HG02588 (cell line): ENCODE results near the gene AP3D1.

Source experiments
- ATAC-seq: cut with Tn5 transposase; IDR thresholded peaks from one replicate; pipeline ENCODE4 v1.9.1; 2021; ENCODE audit warnings: mild to moderate bottlenecking, moderate library complexity; ENCODE audit not compliant: unreplicated experiment

AP3D1 gene

GRCh38 chr19:2113439-2114211 lies 37.7 kb downstream of the AP3D1 start:
- ATAC-seq: no peak

DNA sequence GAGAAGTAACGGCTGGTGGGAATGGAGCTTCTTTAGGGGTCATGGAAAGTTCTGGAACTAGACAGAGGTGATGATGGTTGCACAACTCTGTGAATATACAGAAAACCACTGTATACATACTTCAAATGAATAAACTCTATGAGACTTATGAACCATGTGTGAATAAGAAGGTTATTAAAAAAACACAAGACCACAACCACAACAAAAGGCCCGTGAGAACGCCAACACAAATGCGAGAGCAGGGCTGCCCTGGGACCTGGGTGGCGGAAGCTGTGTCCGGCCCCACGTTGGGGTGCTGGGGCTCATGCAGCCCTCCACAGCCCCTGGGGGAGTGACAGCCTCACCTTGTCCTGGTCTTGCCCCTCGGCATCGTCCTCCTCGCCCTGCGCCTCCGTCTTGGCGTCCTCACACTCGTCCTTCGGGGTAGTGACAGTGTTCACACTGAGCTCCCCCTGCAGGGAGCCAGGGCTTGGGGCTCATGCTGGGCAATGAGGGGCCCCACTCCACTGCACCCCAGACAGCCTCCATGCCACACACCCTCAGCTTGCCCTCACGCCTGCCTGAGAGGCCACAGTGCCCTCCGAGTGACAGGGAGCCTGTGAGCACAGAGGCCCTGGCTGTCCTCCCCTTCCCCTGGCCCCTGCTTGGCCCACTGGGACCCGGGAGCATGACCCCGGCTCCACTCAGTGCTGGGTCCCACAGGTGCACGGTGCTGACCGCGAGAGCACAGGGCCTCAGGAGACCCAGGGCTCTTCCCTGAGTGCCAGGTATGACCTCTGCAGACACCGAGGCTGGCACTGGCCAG lies 38.6 kb downstream of the AP3D1 start:
- ATAC-seq: no peak

DNA sequence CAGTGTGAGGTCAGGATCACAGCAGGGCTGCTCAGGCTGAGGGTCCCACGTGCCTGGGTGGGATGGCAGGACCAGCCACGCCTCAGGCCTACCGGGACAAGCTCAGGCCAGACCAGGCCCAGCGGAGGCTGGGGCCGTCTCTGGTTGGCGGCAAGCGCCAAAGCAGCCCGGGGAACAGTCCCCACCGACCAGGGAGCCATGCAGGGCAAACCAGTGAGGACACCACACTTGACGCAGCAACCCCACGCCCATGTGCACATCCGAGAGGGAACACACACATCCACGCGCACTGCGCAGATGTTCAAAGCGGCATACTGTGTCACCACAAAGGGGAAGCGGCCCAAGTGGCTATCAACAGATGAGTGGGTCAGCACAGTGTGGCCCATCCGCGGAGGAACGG lies 39.5 kb downstream of the AP3D1 start:
- ATAC-seq: no peak

DNA sequence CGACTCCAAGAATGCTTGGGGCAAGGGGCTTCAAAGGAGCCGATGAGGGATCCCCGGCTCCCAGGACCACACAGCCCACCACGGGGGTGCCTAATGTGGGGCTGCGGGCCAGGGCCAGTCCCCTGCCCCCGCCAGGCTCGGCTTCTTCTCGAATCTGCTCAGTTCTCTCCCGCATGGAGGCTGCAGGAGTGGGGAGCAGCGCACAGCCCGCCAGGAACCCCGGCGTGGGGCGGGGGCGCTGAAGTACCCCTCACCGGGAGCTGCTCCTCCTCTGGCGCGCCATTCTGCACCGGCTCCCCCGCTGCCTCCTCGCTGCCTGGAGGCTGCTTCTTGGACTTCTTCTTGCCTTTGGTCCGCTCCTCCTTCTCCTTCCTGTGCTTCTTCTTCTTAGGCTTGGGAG lies 39.9 kb downstream of the AP3D1 start:
- ATAC-seq: no peak

DNA sequence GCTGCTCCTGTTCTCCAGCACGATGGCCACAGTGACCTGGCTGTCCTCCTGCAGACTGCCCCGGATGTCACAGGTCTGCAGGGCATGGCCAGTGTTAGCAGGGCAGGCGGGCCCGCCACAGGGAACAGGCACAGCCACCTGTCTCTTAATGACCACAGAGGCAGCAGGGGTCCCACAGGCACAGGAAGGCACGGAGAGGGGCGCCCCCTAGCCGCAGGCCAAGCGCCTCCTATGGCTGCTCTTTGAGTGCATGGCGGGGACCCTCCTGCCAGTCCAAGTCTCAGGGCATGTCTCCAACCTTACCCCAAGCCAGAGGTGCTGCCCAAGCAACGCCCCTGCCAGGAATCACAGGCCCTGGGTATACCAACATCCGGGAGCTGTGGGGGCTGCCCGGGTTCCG lies 40.5 kb downstream of the AP3D1 start:
- ATAC-seq: no peak

GRCh38 chr19:2109046-2109864 lies 42.1 kb downstream of the AP3D1 start:
- ATAC-seq: no peak

DNA sequence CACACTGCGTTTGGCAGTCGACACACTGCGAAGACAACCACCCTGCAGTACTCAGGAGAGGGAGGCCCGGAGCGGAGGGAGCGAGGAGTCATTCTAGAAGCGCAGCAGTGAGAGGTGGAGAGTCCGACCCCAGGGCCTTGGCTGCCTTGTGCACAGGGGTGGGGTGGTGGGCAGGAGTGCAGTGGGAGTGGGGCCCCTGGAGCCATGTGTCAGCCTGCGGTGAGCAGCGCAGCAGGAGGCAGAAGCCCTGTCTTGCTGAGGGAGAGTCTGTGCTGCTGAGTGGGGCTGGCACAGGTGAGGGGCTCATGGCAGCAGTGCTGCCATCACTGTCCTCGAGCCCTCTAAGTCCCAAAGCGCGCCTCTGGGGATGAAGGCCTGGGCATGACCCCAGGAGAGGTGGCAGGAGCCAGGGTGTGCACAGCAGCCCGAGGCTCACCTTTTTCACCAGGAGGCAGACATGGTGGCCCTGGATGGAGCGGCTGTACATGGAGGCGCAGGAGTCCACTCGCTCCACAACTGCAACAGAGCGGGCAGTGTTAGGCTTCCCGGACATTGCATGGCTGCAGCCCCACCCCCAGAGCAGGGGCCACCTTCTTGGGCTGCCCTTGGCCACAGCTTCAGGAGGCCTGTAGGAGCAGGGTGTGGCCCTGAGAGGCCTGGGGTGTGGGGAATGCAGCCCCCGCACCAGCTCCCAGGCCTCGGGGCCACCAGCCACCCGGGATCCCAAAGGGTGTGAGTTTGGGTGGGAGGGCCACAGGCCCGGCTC lies 42.9 kb downstream of the AP3D1 start:
- ATAC-seq: no peak

DNA sequence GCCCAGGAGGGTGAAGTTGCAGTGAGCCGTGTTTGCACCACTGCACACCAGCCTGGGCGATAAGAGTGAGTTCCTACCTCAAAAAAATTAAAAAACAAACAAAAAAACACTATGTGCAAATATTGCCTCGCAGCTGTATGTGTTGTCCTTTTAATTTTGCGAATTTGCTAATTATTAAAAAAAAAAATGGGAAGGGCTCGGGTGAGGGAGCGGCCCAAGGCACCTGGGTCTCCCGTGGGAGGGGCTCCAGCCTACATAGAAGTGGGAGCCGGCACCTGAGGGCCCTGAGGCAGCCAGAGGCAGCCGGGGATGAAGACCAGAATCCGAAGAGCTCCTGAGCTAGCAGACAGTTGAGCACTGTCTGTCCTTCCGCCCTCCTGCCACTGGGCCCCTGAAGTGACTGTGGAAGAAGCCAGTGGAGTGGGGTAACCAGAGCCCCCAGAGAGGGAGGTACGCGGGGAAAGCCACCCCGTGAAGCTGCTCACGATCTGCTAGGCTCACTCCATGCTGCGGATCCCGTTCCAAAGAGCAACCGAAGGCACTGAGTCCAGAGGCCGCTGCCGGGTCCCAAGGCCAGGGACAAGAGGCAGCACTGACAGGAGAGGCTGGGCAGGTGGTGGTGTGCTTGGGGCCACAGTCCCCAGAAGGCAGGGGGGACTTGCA lies 48.2 kb downstream of the AP3D1 start:
- no peak for ATAC-seq

GRCh38 chr19:2101417-2102335 lies 49.7 kb downstream of the AP3D1 start:
- no peak for ATAC-seq

- no peak for ATAC-seq
Observed at GRCh38 chr19:2100719-2101061, 50.7 kb downstream of the AP3D1 start.

- no peak for ATAC-seq
Observed at GRCh38 chr19:2099937-2100718, 51.2 kb downstream of the AP3D1 start.

DNA sequence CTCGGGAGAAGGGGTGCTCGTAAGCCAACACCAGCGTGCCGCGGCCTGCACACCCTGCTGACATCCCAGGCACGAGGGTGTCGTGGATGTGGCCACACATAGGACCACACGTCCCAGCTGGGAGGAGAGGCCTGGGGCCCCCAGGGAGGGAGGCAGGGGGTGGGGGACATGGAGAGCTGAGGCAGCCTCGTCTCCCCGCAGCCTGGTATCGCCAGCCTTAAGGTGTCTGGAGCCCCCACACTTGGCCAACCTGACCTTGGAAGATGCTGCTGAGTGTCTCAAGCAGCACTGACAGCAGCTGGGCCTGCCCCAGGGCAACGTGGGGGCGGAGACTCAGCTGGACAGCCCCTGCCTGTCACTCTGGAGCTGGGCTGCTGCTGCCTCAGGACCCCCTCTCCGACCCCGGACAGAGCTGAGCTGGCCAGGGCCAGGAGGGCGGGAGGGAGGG lies 52.3 kb downstream of the AP3D1 start:
- no peak for ATAC-seq

- ATAC-seq: no peak
Observed at GRCh38 chr19:2097886-2098327, 53.5 kb downstream of the AP3D1 start.

GRCh38 chr19:2097203-2097885 lies 54.0 kb downstream of the AP3D1 start:
- peak; percentile 8 for ATAC-seq

DNA sequence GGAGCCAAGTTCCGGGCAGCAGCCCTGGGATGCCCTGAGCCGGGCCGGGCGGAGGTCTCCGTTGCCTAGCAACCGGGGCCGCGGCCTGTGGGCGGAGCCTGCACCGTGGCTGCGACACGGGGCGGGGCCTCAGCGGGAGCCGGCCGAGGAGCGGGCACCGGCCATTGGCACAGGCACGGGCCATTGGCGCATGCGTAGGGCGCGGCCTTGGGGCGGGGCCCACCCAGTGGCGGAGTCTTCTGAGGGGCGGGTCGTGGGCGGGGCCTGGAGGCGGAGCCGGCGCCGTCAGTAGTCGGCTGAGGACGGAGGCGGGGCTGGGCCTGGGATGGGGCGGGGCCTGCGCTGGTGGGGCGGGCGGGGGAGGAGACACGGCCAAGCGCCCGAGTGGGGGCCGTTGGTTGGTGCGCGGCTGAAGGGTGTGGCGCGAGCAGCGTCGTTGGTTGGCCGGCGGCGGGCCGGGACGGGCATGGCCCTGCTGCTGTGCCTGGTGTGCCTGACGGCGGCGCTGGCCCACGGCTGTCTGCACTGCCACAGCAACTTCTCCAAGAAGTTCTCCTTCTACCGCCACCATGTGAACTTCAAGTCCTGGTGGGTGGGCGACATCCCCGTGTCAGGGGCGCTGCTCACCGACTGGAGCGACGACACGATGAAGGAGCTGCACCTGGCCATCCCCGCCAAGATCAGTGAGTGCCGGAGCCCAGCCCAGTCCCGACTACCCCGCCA lies 54.7 kb downstream of the AP3D1 start, which contains the start of gene IZUMO4:
Gene IZUMO4, plus strand, starts transcription at position 436 of the 723 bp plus-strand sequence. Its CDS starts 31 bp downstream, at position 467.
- peak; percentile 57 for ATAC-seq

DNA sequence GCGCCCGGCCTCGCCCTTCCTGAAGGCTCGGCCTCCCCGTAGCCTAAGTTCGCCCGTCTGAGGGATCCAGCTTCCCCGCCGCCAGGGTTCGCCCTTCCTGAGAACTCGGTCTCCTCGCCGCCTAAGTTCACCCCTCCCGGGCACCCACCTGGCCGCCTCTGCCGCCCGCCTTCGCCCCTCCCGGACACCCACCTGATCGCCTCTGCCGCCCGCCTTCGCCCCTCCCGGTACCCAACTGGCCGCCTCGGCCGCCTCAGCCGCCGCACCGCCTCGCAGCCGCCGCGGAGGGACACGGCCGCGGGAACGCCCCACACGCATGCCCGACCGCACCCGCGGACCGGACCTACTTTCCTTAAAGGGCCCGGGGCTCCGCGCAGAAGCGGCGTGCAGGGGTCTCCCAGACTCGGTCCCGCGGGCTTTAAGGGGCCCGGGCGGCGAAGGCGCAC lies 55.3 kb downstream of the AP3D1 start, which contains the start of gene MOB3A:
Gene MOB3A, minus strand, starts transcription at position 293 of the 446 bp plus-strand sequence. CDS start 17,766 bp downstream, outside the sequence.
- ATAC-seq: peak; percentile 13
